NB4 (cell line): ENCODE results near the gene FMN1.

Experiments
- CTCF ChIP-seq: IDR thresholded peaks from one replicate; pipeline ENCODE4 v1.5.1; 2012; ENCODE audit warnings: low read depth, low read length
- MYC ChIP-seq: IDR thresholded peaks from 2 replicates; pipeline ENCODE4 v1.6.1; 2011; ENCODE audit warnings: low read depth, low read length
- POLR2A ChIP-seq: IDR thresholded peaks from 2 replicates; pipeline ENCODE4 v1.6.1; 2011; ENCODE audit warnings: mild to moderate bottlenecking; ENCODE audit not compliant: insufficient read length; ENCODE audit errors: extremely low read depth

- no peak for TF ChIP-seq CTCF
- no peak for TF ChIP-seq MYC
- no peak for TF ChIP-seq POLR2A
Observed at GRCh38 chr15:32983679-32984078, 210.8 kb downstream of the FMN1 start.
